Effector CD4-positive, alpha-beta T cell (primary cell): Measurements from ENCODE around the gene GNAI1.

ENCODE experiments used
- DNase-seq: peaks from one replicate; pipeline ENCODE4 v3.0.0-alpha.2; 2020

GNAI1 gene

GRCh38 chr7:80257756-80258155 lies 123.1 kb downstream of the GNAI1 start:
- no peak for DNase-seq

GRCh38 chr7:80260606-80261005 lies 126.0 kb downstream of the GNAI1 start:
- no peak for DNase-seq

- no peak for DNase-seq
Observed at GRCh38 chr7:80263333-80263732, 128.7 kb downstream of the GNAI1 start.

GRCh38 chr7:80263821-80264220 lies 129.2 kb downstream of the GNAI1 start:
- DNase-seq = no peak

- DNase-seq = no peak
Observed at GRCh38 chr7:80264769-80265495, 130.3 kb downstream of the GNAI1 start.

- DNase-seq = no peak
Observed at GRCh38 chr7:80272560-80273239, 138.1 kb downstream of the GNAI1 start.

GRCh38 chr7:80273327-80273726 lies 138.7 kb downstream of the GNAI1 start:
- DNase-seq = no peak

- no peak for DNase-seq
Observed at GRCh38 chr7:80275192-80275605, 140.6 kb downstream of the GNAI1 start.
